ENCODE measurements around the gene RASSF3.
"Not testable (repeated sequence)": the region's sequence is repeated elsewhere in the genome, so short reads cannot be mapped to it uniquely, and the experiment has no call there.

RASSF3 gene

GRCh38 chr12:64646318-64646717 is 36.0 kb downstream of the RASSF3 start:
- TF ChIP-seq CTCF (IDR thresholded peaks at IDR 0.05; ENCODE audit: insufficient read depth, low read depth, low read length, missing control alignments): no peak
- no peak overlapping the region for H3K4me3 ChIP-seq (ENCODE audit: low read depth, low read length)
- DNase-seq (ENCODE audit: low read depth): no peak

- no peak overlapping the region for H3K4me3 ChIP-seq (ENCODE audit: low read depth, low read length)
- no peak for TF ChIP-seq CTCF (IDR thresholded peaks at IDR 0.05; ENCODE audit: insufficient read depth, low read depth, low read length, missing control alignments)
- DNase-seq (ENCODE audit: low read depth): no peak
Measured at GRCh38 chr12:64649487-64649886, 39.2 kb downstream of the RASSF3 start.

GRCh38 chr12:64650762-64651161 is 40.5 kb downstream of the RASSF3 start:
- no peak for TF ChIP-seq CTCF (IDR thresholded peaks at IDR 0.05; ENCODE audit: insufficient read depth, low read depth, low read length, missing control alignments)
- H3K4me3 ChIP-seq (ENCODE audit: low read depth, low read length): no peak overlapping the region
- DNase-seq (ENCODE audit: low read depth): no peak

GRCh38 chr12:64652346-64652745 is 42.1 kb downstream of the RASSF3 start:
- DNase-seq (ENCODE audit: low read depth): no peak
- no peak for TF ChIP-seq CTCF (IDR thresholded peaks at IDR 0.05; ENCODE audit: insufficient read depth, low read depth, low read length, missing control alignments)
- H3K4me3 ChIP-seq (ENCODE audit: low read depth, low read length): no peak overlapping the region

- H3K4me3 ChIP-seq (ENCODE audit: low read depth, low read length): no peak overlapping the region
- no peak for DNase-seq (ENCODE audit: low read depth)
Measured at GRCh38 chr12:64653123-64653522, 42.8 kb downstream of the RASSF3 start.

GRCh38 chr12:64653907-64654306 is 43.6 kb downstream of the RASSF3 start:
- DNase-seq (ENCODE audit: low read depth): not testable (repeated sequence)

More at GRCh38 chr12:64653123-64653522, 42.8 kb downstream of the RASSF3 start:
- no peak for TF ChIP-seq CTCF (IDR thresholded peaks at IDR 0.05; ENCODE audit: insufficient read depth, low read depth, low read length, missing control alignments)

GRCh38 chr12:64655141-64655540 is 44.8 kb downstream of the RASSF3 start:
- H3K4me3 ChIP-seq (ENCODE audit: low read depth, low read length): no peak overlapping the region
- TF ChIP-seq CTCF (IDR thresholded peaks at IDR 0.05; ENCODE audit: insufficient read depth, low read depth, low read length, missing control alignments): no peak
- DNase-seq (ENCODE audit: low read depth): no peak

More at GRCh38 chr12:64653907-64654306, 43.6 kb downstream of the RASSF3 start:
- H3K4me3 ChIP-seq (ENCODE audit: low read depth, low read length): not testable (repeated sequence)

All from GM12865 (cell line).